Large intestine (tissue), 3 donors: ENCODE measurements around the gene TBXAS1. TPM values are rescaled to one million over a fixed set of nuclear protein-coding genes. Genes with fewer than 3 reads are reported as not detected.
"Not testable (repeated sequence)": the region's sequence is repeated elsewhere in the genome, so short reads cannot be mapped to it uniquely, and the experiment has no call there.

Source experiments
- DNase-seq, 2 donors: peaks; one replicate each; pipeline versions ENCODE4 v3.0.0 to v3.0.0-alpha.2; 2013
- H3K27ac ChIP-seq: one replicate; pipeline ENCODE4 v1.5.1; 2013; ENCODE audit warnings: low read length
- H3K27me3 ChIP-seq: 2 replicates; pipeline ENCODE4 v1.6.1; 2013; ENCODE audit warnings: low read length; ENCODE audit not compliant: control insufficient read depth, insufficient read depth
- H3K36me3 ChIP-seq: 2 replicates; pipeline ENCODE4 v1.6.1; 2013; ENCODE audit warnings: low read length; ENCODE audit not compliant: control insufficient read depth, insufficient read depth
- H3K4me1 ChIP-seq: one replicate; pipeline ENCODE4 v1.6.1; 2013; ENCODE audit warnings: low read length; ENCODE audit not compliant: control insufficient read depth, insufficient read depth
- H3K4me3 ChIP-seq: one replicate; pipeline ENCODE4 v1.5.1; 2013; ENCODE audit warnings: low read length
- H3K9me3 ChIP-seq: one replicate; pipeline ENCODE4 v1.6.1; 2013; ENCODE audit warnings: mild to moderate bottlenecking, low read depth, low read length, moderate library complexity; ENCODE audit not compliant: control insufficient read depth
- WGBS: methylation state at CpG from one replicate; pipeline ENCODE4 v1.1.5; 2013; ENCODE audit warnings: low lambda C conversion rate; ENCODE audit not compliant: insufficient coverage; 5-methylcytosine and 5-hydroxymethylcytosine counted together
- polyA plus RNA-seq: library from polyadenylated mRNA; unstranded; fragments of 120-200 nt; gene quantifications from one replicate; pipeline ENCODE4 v1.2.1, GENCODE V29; 2013

Gene TBXAS1
- polyA plus RNA-seq, 1 donor, result 9.6 TPM

DNA sequence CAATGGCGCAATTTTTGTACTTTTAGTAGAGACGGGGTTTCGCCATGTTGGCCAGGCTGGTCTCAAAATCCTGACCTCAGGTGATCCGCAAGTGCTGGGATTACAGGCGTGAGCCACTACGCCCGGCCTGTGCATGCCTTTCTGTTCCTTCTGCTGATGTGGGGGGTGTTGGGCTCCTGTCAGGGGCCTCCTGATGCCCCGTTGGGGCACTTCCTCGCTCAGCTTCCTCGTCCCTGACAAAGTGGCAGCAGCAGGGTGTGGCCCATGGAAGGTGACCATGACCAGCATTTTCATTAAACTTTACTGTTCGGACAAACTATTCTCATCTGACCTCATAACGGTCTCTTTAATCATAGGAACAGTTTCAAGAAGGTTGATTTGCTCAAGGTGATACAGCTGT is 69.4 kb downstream of the TBXAS1 start:
- WGBS, result 100% methylated on average over 1 of the region's 12 CpGs
- no peak for DNase-seq
- Histone ChIP-seq H3K9me3 (no peaks in the 10 kb centered on the region), H3K27ac (no peak overlapping the region), H3K27me3 (peaks cover 3% of the 10 kb centered on the region), H3K4me1 (no peaks in the 10 kb centered on the region), H3K36me3 (no peaks in the 10 kb centered on the region), H3K4me3 (no peak overlapping the region)

DNA sequence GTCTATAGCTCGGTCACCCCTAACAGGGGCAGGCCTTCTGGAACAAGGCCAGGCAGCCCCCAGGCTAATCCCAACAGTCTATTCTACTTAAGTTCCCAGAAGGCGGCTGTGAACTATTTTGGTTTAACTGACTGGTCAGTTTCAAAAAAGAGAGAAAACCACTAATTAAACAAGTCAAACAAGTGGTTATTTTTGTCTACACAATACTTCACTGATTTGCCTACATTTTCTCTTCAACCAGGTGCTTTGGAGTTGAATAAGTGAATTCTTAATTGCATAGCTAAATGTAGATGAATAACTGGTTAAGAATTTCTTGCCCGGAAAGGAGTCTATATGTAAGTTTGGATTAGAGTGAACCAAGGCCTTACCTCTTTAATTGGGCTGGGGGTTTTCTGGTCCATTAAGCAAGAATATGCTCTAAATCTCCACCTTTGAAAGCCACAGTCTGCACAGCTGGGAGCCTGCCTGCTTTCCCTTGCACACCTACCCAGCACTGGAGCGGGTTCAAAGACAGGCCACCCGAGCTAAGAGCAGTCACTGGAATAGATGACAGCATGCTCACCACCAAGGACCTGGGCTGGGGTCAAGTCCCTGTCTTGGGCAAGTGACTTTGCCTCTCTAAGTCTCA is 70.4 kb downstream of the TBXAS1 start:
- Histone ChIP-seq H3K27ac (no peak overlapping the region), H3K4me3 (no peak overlapping the region), H3K9me3 (no peaks in the 10 kb centered on the region), H3K4me1 (no peaks in the 10 kb centered on the region), H3K36me3 (no peaks in the 10 kb centered on the region), H3K27me3 (no peaks in the 10 kb centered on the region)
- no CpG with 5 or more reads among the region's 5 CpGs for WGBS
- no peak for DNase-seq

DNA sequence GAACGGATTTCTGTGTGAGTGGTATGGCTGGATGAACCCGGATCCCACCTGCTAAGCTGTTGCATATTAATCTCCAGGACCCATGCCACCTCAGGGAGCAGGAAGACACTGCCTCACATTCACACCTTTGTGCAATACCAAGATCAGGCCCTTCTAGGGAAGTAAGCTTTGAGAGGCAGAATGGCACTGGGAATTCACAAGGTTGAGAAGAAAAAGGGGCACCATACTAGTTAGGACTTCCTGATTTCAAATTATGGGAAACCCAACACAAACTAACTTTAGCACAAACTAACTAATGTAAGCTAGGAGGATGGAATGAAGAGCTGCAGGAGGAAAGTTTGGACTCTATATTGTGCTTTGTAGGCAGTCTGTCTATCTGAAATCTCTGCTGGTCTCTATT is 71.3 kb downstream of the TBXAS1 start:
- Histone ChIP-seq H3K36me3 (no peaks in the 10 kb centered on the region), H3K4me1 (no peaks in the 10 kb centered on the region), H3K27me3 (no peaks in the 10 kb centered on the region), H3K27ac (no peak overlapping the region), H3K4me3 (no peak overlapping the region), H3K9me3 (no peaks in the 10 kb centered on the region)
- no CpG with 5 or more reads among the region's 2 CpGs for WGBS
- DNase-seq, result no peak

DNA sequence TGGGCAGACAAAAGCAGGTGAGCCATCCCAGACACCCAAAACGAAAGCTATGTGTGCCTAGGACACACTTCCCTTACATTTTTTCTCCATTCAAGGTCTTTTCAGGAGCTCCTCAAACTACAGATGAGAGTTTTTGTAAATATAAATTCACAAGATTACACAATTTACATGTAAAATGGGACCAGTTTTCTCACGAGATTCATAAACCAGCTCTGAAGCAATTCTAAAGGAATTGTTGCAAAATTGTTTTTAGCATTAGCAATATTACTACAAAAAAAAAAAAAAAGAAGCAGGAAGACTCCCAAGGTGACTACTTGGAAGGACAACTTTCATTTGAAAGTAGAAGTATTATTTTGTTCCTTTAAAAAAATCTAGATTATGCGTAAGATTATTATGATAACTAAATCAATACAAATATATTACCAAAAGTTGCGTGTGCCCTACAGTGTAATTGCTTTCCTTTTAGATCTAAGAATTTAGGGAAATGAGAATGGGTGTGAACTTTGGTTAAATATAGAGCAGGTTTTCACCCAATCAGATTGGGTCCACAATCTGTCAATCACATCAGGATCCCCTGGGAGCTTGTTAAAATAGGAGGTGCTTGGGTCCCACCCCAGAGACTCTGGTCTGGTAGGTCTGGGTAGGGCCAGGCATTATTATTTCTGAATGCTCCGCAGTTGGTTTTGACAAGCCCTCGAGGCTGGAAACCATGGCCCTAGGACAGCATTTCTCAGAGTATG is 72.2 kb downstream of the TBXAS1 start:
- H3K4me1 ChIP-seq, result no peaks in the 10 kb centered on the region
- no peaks in the 10 kb centered on the region for H3K9me3 ChIP-seq
- DNase-seq, result no peak
- WGBS, result 87% methylated on average over 2 of the region's 6 CpGs
- no peak overlapping the region for H3K4me3 ChIP-seq
- H3K36me3 ChIP-seq, result no peaks in the 10 kb centered on the region
- H3K27ac ChIP-seq, result no peak overlapping the region
- H3K27me3 ChIP-seq, result no peaks in the 10 kb centered on the region

DNA sequence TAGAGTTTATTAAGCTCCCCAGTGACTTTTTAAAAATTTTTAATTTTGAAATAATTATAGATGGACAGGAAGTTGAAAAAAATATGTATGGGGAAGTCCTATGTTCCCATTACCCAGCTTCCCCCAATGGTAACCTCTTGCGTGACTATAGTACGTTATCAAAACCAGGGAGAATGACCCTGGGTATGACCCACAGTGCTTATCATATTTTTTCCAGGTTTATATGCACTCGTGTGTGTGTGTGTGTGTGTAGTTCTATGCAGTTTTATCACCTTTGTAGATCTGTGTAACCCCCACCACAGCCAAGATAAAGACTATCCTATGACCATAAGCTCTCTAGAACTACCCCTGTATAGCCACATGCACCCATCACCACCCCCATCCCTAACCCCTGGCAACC is 72.8 kb downstream of the TBXAS1 start:
- Histone ChIP-seq H3K9me3 (no peaks in the 10 kb centered on the region), H3K27me3 (no peaks in the 10 kb centered on the region), H3K36me3 (no peaks in the 10 kb centered on the region), H3K27ac (no peak overlapping the region), H3K4me1 (no peaks in the 10 kb centered on the region), H3K4me3 (no peak overlapping the region)
- DNase-seq, result no peak
- WGBS, result no CpG with 5 or more reads among the region's 3 CpGs

DNA sequence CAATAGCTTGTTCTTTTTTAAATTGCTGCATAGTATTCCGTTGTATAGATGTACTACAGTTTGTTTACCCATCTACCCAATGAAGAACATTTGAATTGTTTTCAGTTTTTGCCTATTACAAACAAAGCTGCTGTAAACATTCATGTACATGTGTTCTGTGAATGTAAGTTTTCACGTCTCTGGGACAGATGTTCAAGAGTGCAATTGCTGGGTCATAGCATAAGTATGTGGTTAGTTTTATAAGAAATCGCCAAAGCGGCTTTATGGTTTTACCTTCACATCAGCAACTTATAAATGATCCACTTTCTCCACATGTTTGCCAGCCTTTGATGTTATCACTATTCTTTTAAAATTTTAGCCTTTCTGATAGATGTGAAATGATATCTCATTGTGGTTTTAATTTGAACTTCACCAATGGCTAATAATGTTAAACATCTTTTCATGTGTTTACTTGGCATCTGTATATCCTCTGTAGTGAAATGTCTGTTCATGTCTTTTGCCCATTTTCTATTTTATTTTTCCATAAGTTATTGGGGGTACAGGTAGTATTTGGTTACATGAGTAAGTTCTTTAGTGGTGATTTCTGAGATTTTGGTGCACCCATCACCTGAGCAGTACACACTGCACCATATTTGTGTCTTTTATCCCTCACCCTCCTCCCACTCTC is 73.5 kb downstream of the TBXAS1 start:
- no peaks in the 10 kb centered on the region for H3K27me3 ChIP-seq
- no peak for DNase-seq
- no peak overlapping the region for H3K4me3 ChIP-seq
- H3K4me1 ChIP-seq, result no peaks in the 10 kb centered on the region
- no peaks in the 10 kb centered on the region for H3K9me3 ChIP-seq
- H3K27ac ChIP-seq, result no peak overlapping the region
- WGBS, result 83% methylated on average over 2 of the region's 4 CpGs
- H3K36me3 ChIP-seq, result no peaks in the 10 kb centered on the region

DNA sequence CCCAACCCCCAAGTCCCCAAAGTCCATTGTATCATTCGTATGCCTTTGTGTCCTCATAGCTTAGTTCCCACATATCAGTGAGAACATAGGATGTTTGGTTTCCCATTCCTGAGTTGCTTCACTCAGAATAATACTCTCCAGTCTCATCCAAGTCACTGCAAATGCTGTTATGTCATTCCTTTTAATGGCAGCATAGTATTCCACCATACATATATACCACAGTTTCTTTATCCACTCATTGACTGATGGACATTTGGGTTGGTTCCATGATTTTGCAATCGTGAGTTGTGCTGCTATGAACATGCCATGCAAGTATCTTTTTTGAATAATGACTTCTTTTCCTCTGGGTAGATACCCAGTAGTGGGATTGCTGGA is 74.0 kb downstream of the TBXAS1 start:
- no CpG with 5 or more reads among the region's 2 CpGs for WGBS

DNA sequence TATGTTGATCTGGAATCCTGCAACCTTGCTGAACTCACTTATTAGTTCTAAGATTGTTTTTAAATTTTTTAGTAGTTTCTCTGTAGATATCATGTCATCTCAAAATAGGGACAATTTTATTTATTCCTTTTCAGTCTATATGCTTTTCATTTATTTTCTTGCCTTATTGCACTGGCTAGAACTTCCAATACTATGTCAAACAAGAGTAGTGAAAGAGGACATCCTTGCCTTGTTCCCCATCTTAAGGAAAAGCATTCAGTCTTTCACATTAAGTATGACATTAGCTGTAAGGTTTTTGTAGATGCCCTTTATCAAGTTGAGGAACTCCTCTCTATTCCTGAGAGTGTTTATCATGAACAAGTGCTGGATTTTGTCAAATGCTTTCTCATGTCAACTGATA is 77.8 kb downstream of the TBXAS1 start:
- no peak for DNase-seq
- no peaks in the 10 kb centered on the region for H3K36me3 ChIP-seq
- no peaks in the 10 kb centered on the region for H3K4me1 ChIP-seq
- H3K27ac ChIP-seq, result no peak overlapping the region
- H3K27me3 ChIP-seq, result no peaks in the 10 kb centered on the region
- H3K9me3 ChIP-seq, result no peaks in the 10 kb centered on the region
- no peak overlapping the region for H3K4me3 ChIP-seq

More for the DNA sequence above, 74.0 kb downstream of the TBXAS1 start:
- not testable (repeated sequence) for H3K36me3 ChIP-seq, DNase-seq, H3K27me3 ChIP-seq, H3K4me3 ChIP-seq, H3K9me3 ChIP-seq, H3K27ac ChIP-seq, H3K4me1 ChIP-seq

DNA sequence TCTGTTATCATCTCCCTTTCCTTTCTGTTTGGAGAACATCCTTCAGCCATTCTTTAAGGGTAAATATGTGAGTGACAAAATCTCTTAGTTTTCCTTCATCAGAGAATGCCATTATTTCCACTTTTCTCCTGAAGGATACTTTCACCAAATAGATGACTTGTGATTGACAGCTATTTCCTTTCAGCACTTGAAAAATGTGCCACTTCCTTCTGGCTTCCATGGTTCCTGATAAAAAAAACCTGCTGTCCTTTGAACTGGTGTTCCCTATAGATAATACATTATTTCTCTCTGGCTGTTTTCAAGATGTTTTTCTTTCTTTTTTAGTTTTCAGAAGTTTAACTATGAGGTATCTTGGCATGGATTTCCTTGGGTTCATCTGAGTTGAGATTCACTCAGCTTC is 79.7 kb downstream of the TBXAS1 start:
- no peak overlapping the region for H3K27ac ChIP-seq
- DNase-seq, result no peak
- H3K27me3 ChIP-seq, result no peaks in the 10 kb centered on the region
- no peaks in the 10 kb centered on the region for H3K4me1 ChIP-seq
- H3K4me3 ChIP-seq, result no peak overlapping the region
- H3K9me3 ChIP-seq, result no peaks in the 10 kb centered on the region
- no peaks in the 10 kb centered on the region for H3K36me3 ChIP-seq

DNA sequence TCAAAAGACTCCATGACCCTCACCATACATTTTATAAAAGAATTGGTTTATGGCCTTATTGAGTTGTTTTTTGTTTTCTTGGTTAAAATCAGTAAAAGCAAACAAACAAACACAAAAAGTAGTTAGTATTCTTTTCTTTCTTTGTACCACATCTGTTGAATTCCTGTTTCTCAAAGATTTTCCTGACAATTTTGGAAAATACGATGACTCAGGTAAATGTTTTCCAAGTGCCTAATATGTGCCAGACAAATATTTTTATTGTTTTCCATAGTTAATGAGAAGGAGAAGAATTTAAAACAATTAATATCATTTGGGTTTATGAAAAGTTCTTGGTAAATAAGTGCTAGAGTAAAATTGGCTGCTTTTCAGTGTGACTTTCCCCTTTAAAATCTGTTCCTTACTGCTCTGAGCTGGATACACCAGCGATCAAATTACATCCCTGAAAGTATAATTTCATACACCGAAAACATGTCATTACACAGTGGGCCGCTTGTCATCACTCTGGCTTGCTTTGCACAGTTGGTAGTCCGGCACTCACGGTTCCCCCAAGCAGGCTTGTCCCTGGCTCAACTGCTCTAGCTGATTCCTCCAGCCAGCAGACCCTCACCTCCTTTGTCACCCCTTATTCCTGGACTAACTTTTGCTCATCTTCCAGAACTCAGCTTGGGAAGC is 80.5 kb downstream of the TBXAS1 start:
- no peak overlapping the region for H3K4me3 ChIP-seq
- H3K9me3 ChIP-seq, result no peaks in the 10 kb centered on the region
- no peaks in the 10 kb centered on the region for H3K4me1 ChIP-seq
- no peak overlapping the region for H3K27ac ChIP-seq
- H3K27me3 ChIP-seq, result no peaks in the 10 kb centered on the region
- H3K36me3 ChIP-seq, result no peaks in the 10 kb centered on the region
- DNase-seq, result no peak
- 100% methylated on average over 1 of the region's 6 CpGs for WGBS
